Measurements from ENCODE around the gene MXRA8.

Gene MXRA8

GRCh38 chr1:1306661-1307260 lies 51.6 kb downstream of the MXRA8 start:
- peak overlapping the region; percentile 79 for H3K4me3 ChIP-seq (ENCODE audit: low read length)
- peaks cover 36% of the 10 kb centered on the region for H3K4me1 ChIP-seq (ENCODE audit: control insufficient read depth, low read length)
- peak overlapping the region; percentile 84 for H3K4me2 ChIP-seq (ENCODE audit: low read length)
- no peaks in the 10 kb centered on the region for H3K27me3 ChIP-seq (ENCODE audit: control insufficient read depth, low read length)
- H3K36me3 ChIP-seq (ENCODE audit: control insufficient read depth, low read length), result peaks cover 26% of the 10 kb centered on the region
- no peaks in the 10 kb centered on the region for H3K9me3 ChIP-seq (ENCODE audit: control insufficient read depth, insufficient read depth, low read length)
- TF ChIP-seq EZH2phosphoT487 (IDR thresholded peaks at IDR 0.05; ENCODE audit: borderline replicate concordance, low read length) (no peak), CTCF (IDR thresholded peaks at IDR 0.05; ENCODE audit: low read depth, low read length, poor library complexity, severe bottlenecking) (no peak)
- H4K20me1 ChIP-seq (ENCODE audit: control insufficient read depth, insufficient read depth, low read depth, low read length), result no peaks in the 10 kb centered on the region
- no peaks in the 10 kb centered on the region for H3K9me2 ChIP-seq (replicated peaks; ENCODE audit: control insufficient read depth, low read length)
- peaks cover 40% of the 10 kb centered on the region for H3K79me2 ChIP-seq (ENCODE audit: control insufficient read depth, low read length)
- H3F3A ChIP-seq (ENCODE audit: control insufficient read depth, insufficient read depth), result peaks cover 2% of the 10 kb centered on the region; the same call in 1 of the 2 replicates
- H3K27ac ChIP-seq (ENCODE audit: low read depth, low read length), result no peak overlapping the region

- H3K4me1 ChIP-seq (ENCODE audit: control insufficient read depth, low read length), result peaks cover 36% of the 10 kb centered on the region
- peak overlapping the region; percentile 79 for H3K4me3 ChIP-seq (ENCODE audit: low read length)
- no peaks in the 10 kb centered on the region for H4K20me1 ChIP-seq (ENCODE audit: control insufficient read depth, insufficient read depth, low read depth, low read length)
- H3K9me3 ChIP-seq (ENCODE audit: control insufficient read depth, insufficient read depth, low read length), result no peaks in the 10 kb centered on the region
- H3K27ac ChIP-seq (ENCODE audit: low read depth, low read length), result peak overlapping the region; percentile 55
- no peaks in the 10 kb centered on the region for H3K9me2 ChIP-seq (replicated peaks; ENCODE audit: control insufficient read depth, low read length)
- H3F3A ChIP-seq (ENCODE audit: control insufficient read depth, insufficient read depth), result no peaks in the 10 kb centered on the region
- peak overlapping the region; percentile 84 for H3K4me2 ChIP-seq (ENCODE audit: low read length)
- no peaks in the 10 kb centered on the region for H3K27me3 ChIP-seq (ENCODE audit: control insufficient read depth, low read length)
- TF ChIP-seq CTCF (IDR thresholded peaks at IDR 0.05; ENCODE audit: low read depth, low read length, poor library complexity, severe bottlenecking) (peak; percentile 44), EZH2phosphoT487 (IDR thresholded peaks at IDR 0.05; ENCODE audit: borderline replicate concordance, low read length) (no peak)
- peaks cover 40% of the 10 kb centered on the region for H3K79me2 ChIP-seq (ENCODE audit: control insufficient read depth, low read length)
- H3K36me3 ChIP-seq (ENCODE audit: control insufficient read depth, low read length), result peaks cover 20% of the 10 kb centered on the region
Measured at GRCh38 chr1:1306070-1306660, 52.2 kb downstream of the MXRA8 start.

GRCh38 chr1:1305300-1306069 lies 52.9 kb downstream of the MXRA8 start:
- Histone ChIP-seq H3K4me2 (ENCODE audit: low read length) (peak overlapping the region; percentile 84), H3K4me1 (ENCODE audit: control insufficient read depth, low read length) (peaks cover 36% of the 10 kb centered on the region), H3K9me3 (ENCODE audit: control insufficient read depth, insufficient read depth, low read length) (no peaks in the 10 kb centered on the region), H3K27me3 (ENCODE audit: control insufficient read depth, low read length) (no peaks in the 10 kb centered on the region), H3F3A (ENCODE audit: control insufficient read depth, insufficient read depth) (no peaks in the 10 kb centered on the region), H3K4me3 (ENCODE audit: low read length) (peak overlapping the region; percentile 79), H4K20me1 (ENCODE audit: control insufficient read depth, insufficient read depth, low read depth, low read length) (no peaks in the 10 kb centered on the region), H3K27ac (ENCODE audit: low read depth, low read length) (peak overlapping the region; percentile 55), H3K9me2 (replicated peaks; ENCODE audit: control insufficient read depth, low read length) (no peaks in the 10 kb centered on the region), H3K79me2 (ENCODE audit: control insufficient read depth, low read length) (peaks cover 40% of the 10 kb centered on the region), H3K36me3 (ENCODE audit: control insufficient read depth, low read length) (peaks cover 13% of the 10 kb centered on the region)
- no peak for TF ChIP-seq EZH2phosphoT487 (IDR thresholded peaks at IDR 0.05; ENCODE audit: borderline replicate concordance, low read length)
- TF ChIP-seq CTCF (IDR thresholded peaks at IDR 0.05; ENCODE audit: low read depth, low read length, poor library complexity, severe bottlenecking), result peak; percentile 46

Measured in DOHH2 (cell line).